ENCODE data around the gene ZNF19.

GRCh38 chr16:71439523-71439922, 49.6 kb downstream of the ZNF19 start:
- no peak for TF ChIP-seq REST (IDR thresholded peaks at IDR 0.05)
- TF ChIP-seq CTCF (IDR thresholded peaks at IDR 0.05; ENCODE audit: low read depth, low read length, missing input control) = no peak
- TF ChIP-seq TAF1 (conservative IDR thresholded peaks at IDR 0.05) = no peak
- TF ChIP-seq FOXA1 (IDR thresholded peaks at IDR 0.05) = no peak
- TF ChIP-seq MAX (IDR thresholded peaks at IDR 0.05) = no peak
- no peak for TF ChIP-seq RAD21 (IDR thresholded peaks at IDR 0.05)
- no peak for TF ChIP-seq ATF3 (IDR thresholded peaks at IDR 0.05)
- TF ChIP-seq HNF4A (conservative IDR thresholded peaks at IDR 0.05) = no peak

All from liver (tissue), 3 donors.